ENCODE results near the gene NME4. TPM values are rescaled to one million over a fixed set of nuclear protein-coding genes. Genes with fewer than 3 reads are reported as not detected.

The NME4 gene

DNA sequence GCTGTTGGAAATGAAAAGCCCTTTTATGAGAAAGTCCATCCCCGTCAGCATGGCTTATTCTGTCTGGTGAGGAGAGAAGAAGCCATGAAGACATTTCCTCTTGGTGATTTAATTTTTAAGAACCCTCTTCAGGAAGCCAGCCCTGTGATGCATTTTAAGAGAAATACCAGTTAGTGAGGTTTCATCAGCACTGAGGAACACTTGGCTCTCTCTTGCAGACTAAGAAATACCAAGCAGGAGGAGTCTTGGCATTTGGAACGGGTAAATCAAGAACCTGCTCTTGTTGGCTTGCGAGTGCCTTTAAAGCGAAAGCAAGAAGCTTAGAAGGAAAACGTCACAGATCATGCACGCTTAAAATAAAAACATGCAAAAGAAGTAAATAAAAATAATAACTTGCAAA is 46.0 kb downstream of the NME4 start:
- Histone ChIP-seq H3K14ac (ENCODE audit: low read length in 2 of 2) (no peak overlapping the region), H3K27me3 (ENCODE audit: control insufficient read depth in 1 of 2, insufficient read depth in 1 of 2, low read length in 2 of 2) (no peaks in the 10 kb centered on the region), H3K27ac (ENCODE audit: low read length, poor library complexity, severe bottlenecking) (no peak overlapping the region), H3K18ac (ENCODE audit: low read depth in 1 of 2, low read length in 2 of 2) (no peak overlapping the region), H3K79me1 (replicated peaks; ENCODE audit: low read length, poor library complexity, severe bottlenecking) (peaks cover 49% of the 10 kb centered on the region), H3K4me2 (ENCODE audit: low read length, poor library complexity, severe bottlenecking) (no peak overlapping the region), H2BK12ac (ENCODE audit: low read length in 2 of 2) (no peak overlapping the region), H2BK5ac (ENCODE audit: low read depth, low read length, poor library complexity, severe bottlenecking) (no peak overlapping the region), H4K8ac (ENCODE audit: low read length) (no peak overlapping the region), H3K4me3 (ENCODE audit: insufficient read depth in 1 of 2, low read depth in 1 of 2, low read length in 2 of 2) (no peak overlapping the region), H2BK120ac (ENCODE audit: low read depth, low read length) (no peak overlapping the region), H3K4ac (ENCODE audit: low read depth in 1 of 2, low read length in 2 of 2) (no peak overlapping the region), H2BK15ac (ENCODE audit: low read depth, poor library complexity, severe bottlenecking) (no peak overlapping the region), H4K91ac (ENCODE audit: low read length) (no peak overlapping the region), H3K36me3 (ENCODE audit: control insufficient read depth in 1 of 2, insufficient read depth in 2 of 2, low read depth in 1 of 2, low read length in 2 of 2) (peaks cover 2 to 4% of the 10 kb centered on the region in 2 experiments), H3K23ac (ENCODE audit: low read length in 2 of 2) (no peak overlapping the region), H3K9me3 (ENCODE audit: control insufficient read depth, low read length) (no peaks in the 10 kb centered on the region), H3K4me1 (ENCODE audit: control insufficient read depth, insufficient read depth, low read depth, low read length) (peaks cover 4% of the 10 kb centered on the region), H2AK5ac (ENCODE audit: low read length, severe bottlenecking) (no peak overlapping the region), H3K9ac (ENCODE audit: low read length) (no peak overlapping the region), H2AFZ (ENCODE audit: low read depth, low read length) (no peak overlapping the region)
- no peak for DNase-seq
- 94% methylated on average over 4 of the region's 6 CpGs for WGBS

DNA sequence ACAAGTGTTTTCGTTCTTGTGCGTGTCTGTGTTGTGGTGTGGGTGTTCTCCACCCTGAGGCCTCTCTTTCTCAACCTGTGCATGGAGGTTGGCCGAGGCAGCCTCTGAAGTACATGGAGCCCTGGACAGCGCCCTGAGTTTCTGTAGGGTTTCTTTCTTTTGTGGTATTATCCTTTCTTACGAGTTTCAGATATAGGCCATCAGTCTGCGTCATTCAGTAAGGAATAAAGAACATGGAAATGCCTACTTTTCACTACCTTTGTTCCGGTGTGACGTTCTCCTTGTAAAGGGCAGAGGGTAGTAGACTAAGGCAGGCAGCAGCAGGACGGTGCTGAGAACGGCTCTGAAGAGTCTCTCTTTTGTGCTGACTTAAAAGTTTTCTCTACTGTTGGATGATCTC is 47.0 kb downstream of the NME4 start:
- 96% methylated on average over 10 of the region's 10 CpGs for WGBS
- Histone ChIP-seq H3K9me3 (ENCODE audit: control insufficient read depth, low read length) (no peaks in the 10 kb centered on the region), H2BK15ac (ENCODE audit: low read depth, poor library complexity, severe bottlenecking) (no peak overlapping the region), H3K4me1 (ENCODE audit: control insufficient read depth, insufficient read depth, low read depth, low read length) (peaks cover 4% of the 10 kb centered on the region), H2BK5ac (ENCODE audit: low read depth, low read length, poor library complexity, severe bottlenecking) (no peak overlapping the region), H3K36me3 (ENCODE audit: control insufficient read depth in 1 of 2, insufficient read depth in 2 of 2, low read depth in 1 of 2, low read length in 2 of 2) (peaks cover 3 to 4% of the 10 kb centered on the region in 2 experiments), H3K23ac (ENCODE audit: low read length in 2 of 2) (no peak overlapping the region), H3K14ac (ENCODE audit: low read length in 2 of 2) (no peak overlapping the region), H2BK120ac (ENCODE audit: low read depth, low read length) (no peak overlapping the region), H3K4me2 (ENCODE audit: low read length, poor library complexity, severe bottlenecking) (no peak overlapping the region), H3K18ac (ENCODE audit: low read depth in 1 of 2, low read length in 2 of 2) (no peak overlapping the region), H3K79me1 (replicated peaks; ENCODE audit: low read length, poor library complexity, severe bottlenecking) (peaks cover 45% of the 10 kb centered on the region), H2AK5ac (ENCODE audit: low read length, severe bottlenecking) (no peak overlapping the region), H4K91ac (ENCODE audit: low read length) (no peak overlapping the region), H2AFZ (ENCODE audit: low read depth, low read length) (no peak overlapping the region), H3K4me3 (ENCODE audit: insufficient read depth in 1 of 2, low read depth in 1 of 2, low read length in 2 of 2) (no peak overlapping the region), H3K27me3 (ENCODE audit: control insufficient read depth in 1 of 2, insufficient read depth in 1 of 2, low read length in 2 of 2) (no peaks in the 10 kb centered on the region), H2BK12ac (ENCODE audit: low read length in 2 of 2) (no peak overlapping the region), H4K8ac (ENCODE audit: low read length) (no peak overlapping the region), H3K9ac (ENCODE audit: low read length) (no peak overlapping the region), H3K27ac (ENCODE audit: low read length, poor library complexity, severe bottlenecking) (no peak overlapping the region), H3K4ac (ENCODE audit: low read depth in 1 of 2, low read length in 2 of 2) (no peak overlapping the region)
- DNase-seq = no peak

DNA sequence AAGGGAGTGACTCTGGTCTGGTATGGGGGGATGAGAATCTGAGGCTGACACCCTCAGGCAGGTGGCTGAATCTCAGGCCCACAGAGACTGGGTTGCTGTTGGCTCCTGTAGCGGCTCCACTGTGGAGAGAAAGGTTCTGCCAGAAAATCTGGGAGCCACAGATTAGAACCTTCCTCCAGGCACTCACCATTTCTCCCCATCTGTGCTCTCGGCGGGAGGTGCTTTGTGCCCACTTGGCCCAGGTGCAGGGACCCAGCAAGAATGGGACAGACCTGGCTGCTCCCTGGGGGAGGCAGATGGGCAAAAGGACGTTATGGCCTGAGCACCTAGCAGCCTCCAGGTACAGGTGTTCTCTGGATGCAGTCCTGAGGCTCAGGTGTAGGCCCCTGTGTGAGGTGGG is 48.6 kb downstream of the NME4 start:
- no peaks in the 10 kb centered on the region for H3K27me3 ChIP-seq (ENCODE audit: control insufficient read depth in 1 of 2, insufficient read depth in 1 of 2, low read length in 2 of 2)
- no peak overlapping the region for H3K4ac ChIP-seq (ENCODE audit: low read depth in 1 of 2, low read length in 2 of 2)
- H2BK5ac ChIP-seq (ENCODE audit: low read depth, low read length, poor library complexity, severe bottlenecking) = no peak overlapping the region
- H3K23ac ChIP-seq (ENCODE audit: low read length in 2 of 2) = no peak overlapping the region
- peak overlapping the region in 1 of 2 experiments; percentile 24 for H3K4me3 ChIP-seq (ENCODE audit: insufficient read depth in 1 of 2, low read depth in 1 of 2, low read length in 2 of 2)
- H3K4me2 ChIP-seq (ENCODE audit: low read length, poor library complexity, severe bottlenecking) = no peak overlapping the region
- no peak overlapping the region for H3K27ac ChIP-seq (ENCODE audit: low read length, poor library complexity, severe bottlenecking)
- peaks cover 3% of the 10 kb centered on the region for H3K4me1 ChIP-seq (ENCODE audit: control insufficient read depth, insufficient read depth, low read depth, low read length)
- DNase-seq = no peak
- no peak overlapping the region for H2BK120ac ChIP-seq (ENCODE audit: low read depth, low read length)
- no peak overlapping the region for H3K18ac ChIP-seq (ENCODE audit: low read depth in 1 of 2, low read length in 2 of 2)
- no peak overlapping the region for H2AK5ac ChIP-seq (ENCODE audit: low read length, severe bottlenecking)
- H3K9ac ChIP-seq (ENCODE audit: low read length) = no peak overlapping the region
- H2AFZ ChIP-seq (ENCODE audit: low read depth, low read length) = no peak overlapping the region
- no peak overlapping the region for H4K8ac ChIP-seq (ENCODE audit: low read length)
- peaks cover 4 to 7% of the 10 kb centered on the region in 2 experiments for H3K36me3 ChIP-seq (ENCODE audit: control insufficient read depth in 1 of 2, insufficient read depth in 2 of 2, low read depth in 1 of 2, low read length in 2 of 2)
- WGBS = 91% methylated on average over 4 of the region's 4 CpGs
- no peak overlapping the region for H4K91ac ChIP-seq (ENCODE audit: low read length)
- H3K9me3 ChIP-seq (ENCODE audit: control insufficient read depth, low read length) = no peaks in the 10 kb centered on the region
- peak overlapping the region; percentile 20 for H2BK15ac ChIP-seq (ENCODE audit: low read depth, poor library complexity, severe bottlenecking)
- peaks cover 44% of the 10 kb centered on the region for H3K79me1 ChIP-seq (replicated peaks; ENCODE audit: low read length, poor library complexity, severe bottlenecking)
- H3K14ac ChIP-seq (ENCODE audit: low read length in 2 of 2) = no peak overlapping the region
- no peak overlapping the region for H2BK12ac ChIP-seq (ENCODE audit: low read length in 2 of 2)

Small RNAs within 50 kb of the gene (small RNA-seq; reads per million reads assigned to genes)
- gene RF00019 (ENCODE audit: low read depth) = not detected
